Measurements from ENCODE around the gene RASGRP4.

DNA sequence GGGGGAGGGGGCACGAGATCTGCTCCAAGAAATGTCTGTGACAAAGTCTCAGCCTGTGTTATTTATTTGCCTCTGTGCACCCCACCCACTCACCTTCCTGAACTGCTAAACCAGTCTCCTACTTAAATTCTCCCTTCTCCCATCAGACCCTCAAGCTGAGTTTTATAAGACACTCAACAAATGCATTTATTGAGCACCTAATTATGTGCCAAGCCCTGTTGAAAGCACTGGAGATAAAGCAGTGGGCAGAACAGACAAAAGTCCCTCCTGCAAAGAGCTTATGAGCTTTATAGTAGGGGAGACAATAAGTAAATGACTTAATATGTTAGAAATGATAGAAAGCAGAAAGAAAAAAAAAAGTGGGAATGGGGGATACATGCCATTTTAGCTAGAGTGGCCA, 26.5 kb downstream of the RASGRP4 start:
- no peak for TF ChIP-seq POLR2A (IDR thresholded peaks at IDR 0.05)
- TF ChIP-seq, protein P1, sequence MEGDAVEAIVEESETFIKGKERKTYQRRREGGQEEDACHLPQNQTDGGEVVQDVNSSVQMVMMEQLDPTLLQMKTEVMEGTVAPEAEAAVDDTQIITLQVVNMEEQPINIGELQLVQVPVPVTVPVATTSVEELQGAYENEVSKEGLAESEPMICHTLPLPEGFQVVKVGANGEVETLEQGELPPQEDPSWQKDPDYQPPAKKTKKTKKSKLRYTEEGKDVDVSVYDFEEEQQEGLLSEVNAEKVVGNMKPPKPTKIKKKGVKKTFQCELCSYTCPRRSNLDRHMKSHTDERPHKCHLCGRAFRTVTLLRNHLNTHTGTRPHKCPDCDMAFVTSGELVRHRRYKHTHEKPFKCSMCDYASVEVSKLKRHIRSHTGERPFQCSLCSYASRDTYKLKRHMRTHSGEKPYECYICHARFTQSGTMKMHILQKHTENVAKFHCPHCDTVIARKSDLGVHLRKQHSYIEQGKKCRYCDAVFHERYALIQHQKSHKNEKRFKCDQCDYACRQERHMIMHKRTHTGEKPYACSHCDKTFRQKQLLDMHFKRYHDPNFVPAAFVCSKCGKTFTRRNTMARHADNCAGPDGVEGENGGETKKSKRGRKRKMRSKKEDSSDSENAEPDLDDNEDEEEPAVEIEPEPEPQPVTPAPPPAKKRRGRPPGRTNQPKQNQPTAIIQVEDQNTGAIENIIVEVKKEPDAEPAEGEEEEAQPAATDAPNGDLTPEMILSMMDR (IDR thresholded peaks at IDR 0.05), result no peak
- TF ChIP-seq POLR2AphosphoS5 (IDR thresholded peaks at IDR 0.05), result no peak

Data from breast epithelium (tissue), 3 donors.